ENCODE results near the gene SATB1.

Gene SATB1

GRCh38 chr3:18401300-18401961 lies 23.7 kb downstream of the SATB1 start:
- no peak for DNase-seq (ENCODE audit: low spot score)

GRCh38 chr3:18398448-18398847 lies 26.7 kb downstream of the SATB1 start:
- no peak for DNase-seq (ENCODE audit: low spot score)

- no peak for DNase-seq (ENCODE audit: low spot score)
Observed at GRCh38 chr3:18396428-18396827, 28.7 kb downstream of the SATB1 start.

GRCh38 chr3:18394384-18394995 lies 30.6 kb downstream of the SATB1 start:
- no peak for DNase-seq (ENCODE audit: low spot score)

- peak; percentile 8 for DNase-seq (ENCODE audit: low spot score)
Observed at GRCh38 chr3:18393906-18394305, 31.2 kb downstream of the SATB1 start.

- no peak for DNase-seq (ENCODE audit: low spot score)
Observed at GRCh38 chr3:18390024-18390660, 35.0 kb downstream of the SATB1 start.

GRCh38 chr3:18389108-18389733 lies 35.9 kb downstream of the SATB1 start:
- DNase-seq (ENCODE audit: low spot score), result peak; percentile 35

- no peak for DNase-seq (ENCODE audit: low spot score)
Observed at GRCh38 chr3:18386274-18386890, 38.8 kb downstream of the SATB1 start.

GRCh38 chr3:18385706-18386105 lies 39.4 kb downstream of the SATB1 start:
- DNase-seq (ENCODE audit: low spot score), result no peak

- DNase-seq (ENCODE audit: low spot score), result no peak
Observed at GRCh38 chr3:18382760-18383369, 42.3 kb downstream of the SATB1 start.

- no peak for DNase-seq (ENCODE audit: low spot score)
Observed at GRCh38 chr3:18379647-18380046, 45.5 kb downstream of the SATB1 start.

GRCh38 chr3:18378218-18378617 lies 46.9 kb downstream of the SATB1 start:
- DNase-seq (ENCODE audit: low spot score), result no peak

- no peak for DNase-seq (ENCODE audit: low spot score)
Observed at GRCh38 chr3:18376682-18377081, 48.5 kb downstream of the SATB1 start.

GRCh38 chr3:18372786-18373405 lies 52.2 kb downstream of the SATB1 start:
- DNase-seq (ENCODE audit: low spot score), result no peak

- DNase-seq (ENCODE audit: low spot score), result no peak
Observed at GRCh38 chr3:18370672-18371071, 54.5 kb downstream of the SATB1 start.

- no peak for DNase-seq (ENCODE audit: low spot score)
Observed at GRCh38 chr3:18369551-18370185, 55.5 kb downstream of the SATB1 start.

GRCh38 chr3:18366258-18366657 lies 58.9 kb downstream of the SATB1 start:
- DNase-seq (ENCODE audit: low spot score), result no peak

- no peak for DNase-seq (ENCODE audit: low spot score)
Observed at GRCh38 chr3:18363338-18363737, 61.8 kb downstream of the SATB1 start.

- DNase-seq (ENCODE audit: low spot score), result no peak
Observed at GRCh38 chr3:18357747-18358146, 67.4 kb downstream of the SATB1 start.

GRCh38 chr3:18355832-18356231 lies 69.3 kb downstream of the SATB1 start:
- DNase-seq (ENCODE audit: low spot score), result no peak

- no peak for DNase-seq (ENCODE audit: low spot score)
Observed at GRCh38 chr3:18354701-18355100, 70.4 kb downstream of the SATB1 start.
